OCI-LY7 (cell line): Measurements from ENCODE around the gene FHL1.

Source experiments
- CTCF ChIP-seq: fragments of 200-600 bp; sonication (generic); conservative IDR thresholded peaks from 2 replicates; pipeline ENCODE4 v1.5.1; 2014; ENCODE audit warnings: mild to moderate bottlenecking, antibody characterized with exemption, low read length, moderate library complexity, mixed read lengths
- EZH2phosphoT487 ChIP-seq: fragments of 200-600 bp; sonication (generic); IDR thresholded peaks from 2 replicates; pipeline ENCODE4 v1.6.1; 2018; ENCODE audit warnings: low read depth, borderline replicate concordance, mild to moderate bottlenecking, mixed run types, antibody characterized with exemption, low read length, moderate library complexity, mixed read lengths

GRCh38 chrX:136183172-136183571 lies 35.8 kb downstream of the FHL1 start:
- TF ChIP-seq EZH2phosphoT487 (no peak), CTCF (no peak)
